Measurements from ENCODE around the gene FNDC11.

Gene FNDC11

DNA sequence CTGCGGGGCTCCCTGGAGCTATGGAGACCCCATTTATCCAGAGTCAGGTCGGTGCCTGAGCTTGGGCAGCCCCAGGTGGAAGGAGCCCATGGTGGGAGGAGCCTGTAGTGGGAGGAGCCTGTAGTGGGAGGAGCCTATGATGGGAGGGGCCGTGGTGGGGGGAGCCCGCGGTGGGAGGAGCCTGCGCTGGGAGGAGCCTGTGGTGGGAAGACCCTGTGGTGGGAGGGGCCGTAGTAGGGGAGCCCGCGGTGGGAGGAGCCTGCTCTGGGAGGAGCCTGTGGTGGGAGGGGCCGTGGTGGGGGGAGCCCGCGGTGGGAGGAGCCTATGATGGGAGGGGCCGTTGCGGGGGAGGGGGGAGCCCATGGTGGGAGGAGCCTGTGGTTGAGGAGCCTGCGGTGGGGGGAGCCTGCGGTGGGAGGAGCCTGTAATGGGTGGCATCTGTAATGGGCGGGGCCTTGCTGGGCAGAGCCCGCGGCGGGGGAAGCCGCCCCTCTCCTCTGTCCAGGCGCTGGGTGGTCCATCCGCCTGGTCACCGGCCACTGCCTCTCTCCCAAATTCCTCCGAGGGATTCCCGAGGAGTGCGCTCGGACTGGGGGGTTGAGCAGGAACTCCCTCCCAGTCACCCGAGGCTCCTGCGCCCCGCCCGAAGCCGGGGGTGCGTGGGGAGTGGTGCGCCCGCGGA, 567 bp upstream of the FNDC11 start:
- DNase-seq (ENCODE audit: low read depth in 3 of 3), result peak; percentile 80 to 89 (median 87)

DNA sequence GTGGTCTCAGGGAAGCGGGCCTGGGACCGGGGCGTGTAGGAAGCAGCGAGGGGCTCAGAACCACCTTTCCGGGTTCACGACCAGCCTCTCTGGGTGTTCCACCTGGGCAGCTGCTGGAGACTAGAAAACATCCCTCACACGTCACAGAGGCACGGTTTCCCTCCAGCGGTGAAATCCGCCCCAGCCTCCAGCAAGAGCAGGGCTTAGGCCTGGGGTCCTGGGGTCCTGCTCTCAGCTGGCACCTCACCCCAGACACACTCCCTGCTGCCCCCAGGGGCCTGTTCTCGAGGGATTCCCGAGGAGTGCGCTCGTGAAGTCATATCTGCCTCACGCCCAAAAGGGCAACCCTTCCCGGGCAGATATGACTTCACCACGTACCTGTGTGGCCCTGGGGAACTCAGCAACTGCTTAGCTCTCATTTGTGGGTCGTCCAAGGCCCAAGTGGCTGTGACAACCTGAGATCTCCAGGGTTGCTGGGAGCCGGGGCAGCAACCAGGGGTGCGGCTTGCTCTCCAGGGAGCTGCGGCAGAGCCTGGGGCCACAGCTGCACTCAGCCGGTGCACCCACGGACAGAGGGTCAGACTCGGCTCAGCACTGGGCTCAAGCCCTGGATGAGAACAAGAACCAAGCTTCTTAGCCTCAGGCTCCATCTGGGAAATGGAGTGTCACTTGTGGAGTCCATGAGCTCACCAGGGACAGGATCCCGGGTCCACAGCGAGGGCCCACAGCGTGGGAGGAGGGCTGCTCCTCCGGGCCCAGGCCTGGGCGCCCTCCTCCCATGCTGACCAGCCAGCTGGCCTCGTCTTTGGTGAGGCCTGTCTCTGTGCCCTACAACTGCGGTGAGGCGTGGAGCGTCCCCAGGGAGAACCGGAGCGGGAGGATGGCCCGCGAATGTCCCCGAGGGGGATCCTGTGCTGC, 661 bp downstream of the FNDC11 start:
- no peak for DNase-seq (ENCODE audit: low read depth in 3 of 3)

DNA sequence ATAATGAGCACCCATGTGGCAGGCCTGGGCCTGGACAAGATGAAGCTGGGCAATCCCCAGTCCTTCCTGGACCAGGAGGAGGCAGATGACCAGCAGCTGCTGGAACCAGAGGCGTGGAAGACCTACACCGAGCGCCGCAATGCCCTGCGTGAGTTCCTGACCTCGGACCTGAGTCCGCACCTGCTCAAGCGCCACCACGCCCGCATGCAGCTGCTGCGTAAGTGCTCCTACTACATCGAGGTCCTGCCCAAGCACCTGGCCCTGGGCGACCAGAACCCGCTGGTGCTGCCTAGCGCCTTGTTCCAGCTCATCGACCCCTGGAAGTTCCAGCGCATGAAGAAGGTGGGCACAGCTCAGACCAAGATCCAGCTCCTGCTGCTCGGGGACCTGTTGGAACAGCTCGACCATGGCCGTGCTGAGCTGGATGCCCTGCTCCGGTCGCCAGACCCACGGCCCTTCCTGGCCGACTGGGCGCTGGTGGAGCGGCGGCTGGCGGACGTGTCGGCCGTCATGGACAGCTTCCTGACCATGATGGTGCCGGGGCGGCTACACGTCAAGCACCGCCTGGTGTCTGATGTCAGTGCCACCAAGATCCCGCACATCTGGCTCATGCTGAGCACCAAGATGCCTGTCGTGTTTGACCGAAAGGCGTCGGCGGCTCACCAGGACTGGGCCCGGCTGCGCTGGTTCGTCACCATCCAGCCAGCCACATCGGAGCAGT, 1.9 kb downstream of the FNDC11 start:
- no peak for DNase-seq (ENCODE audit: low read depth in 3 of 3)

DNA sequence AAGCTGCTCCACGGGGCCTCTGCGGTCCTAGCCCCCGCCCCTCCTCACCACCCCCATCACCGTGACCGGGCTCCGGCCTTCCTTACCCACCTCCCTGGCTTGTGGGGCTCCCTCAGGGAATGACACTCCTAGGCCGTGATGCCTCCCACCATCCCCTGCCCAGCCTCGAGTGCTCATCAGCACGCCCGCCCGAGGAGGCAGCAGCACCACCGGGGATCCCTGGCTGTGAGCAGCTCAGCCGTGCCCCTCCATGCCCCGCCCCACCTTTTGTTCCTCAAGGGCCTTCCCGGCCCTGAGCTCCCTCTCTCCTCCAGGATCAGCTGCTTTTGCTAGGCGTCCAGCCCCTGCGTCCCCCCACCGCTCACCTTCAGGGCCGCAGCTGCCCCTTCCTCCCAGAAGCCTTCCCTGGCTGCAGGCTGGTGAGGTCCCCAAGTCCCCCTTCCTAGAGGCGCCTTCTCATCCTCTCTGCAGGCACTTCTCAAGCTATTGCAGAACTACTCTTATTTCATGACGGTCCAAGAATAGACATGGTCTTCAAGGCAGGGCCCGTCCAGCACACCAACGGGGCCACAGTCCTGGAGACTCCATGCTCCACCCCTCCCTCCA, 3.0 kb downstream of the FNDC11 start:
- no peak for DNase-seq (ENCODE audit: low read depth in 3 of 3)

DNA sequence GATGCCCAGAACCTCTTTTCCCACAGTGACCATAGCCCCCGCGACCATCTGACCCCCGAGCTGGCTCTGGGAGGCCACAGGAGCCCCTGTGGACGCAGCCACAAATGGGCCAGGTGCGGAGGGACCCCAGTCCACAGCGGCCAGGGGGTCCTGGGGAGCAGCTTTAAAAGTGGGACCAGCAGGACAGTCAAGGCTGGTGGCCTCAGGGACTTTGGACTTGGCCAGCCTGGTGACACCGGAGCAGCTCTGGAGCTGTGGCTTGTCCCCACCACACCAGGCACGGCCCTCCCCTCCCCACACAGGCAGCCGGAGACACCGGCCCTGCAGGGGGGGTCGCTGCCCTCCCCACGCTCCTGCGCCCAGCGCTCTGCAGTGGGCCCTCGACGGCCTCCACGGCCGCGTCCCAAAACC, 3.5 kb downstream of the FNDC11 start:
- DNase-seq (ENCODE audit: low read depth in 3 of 3), result no peak

DNA sequence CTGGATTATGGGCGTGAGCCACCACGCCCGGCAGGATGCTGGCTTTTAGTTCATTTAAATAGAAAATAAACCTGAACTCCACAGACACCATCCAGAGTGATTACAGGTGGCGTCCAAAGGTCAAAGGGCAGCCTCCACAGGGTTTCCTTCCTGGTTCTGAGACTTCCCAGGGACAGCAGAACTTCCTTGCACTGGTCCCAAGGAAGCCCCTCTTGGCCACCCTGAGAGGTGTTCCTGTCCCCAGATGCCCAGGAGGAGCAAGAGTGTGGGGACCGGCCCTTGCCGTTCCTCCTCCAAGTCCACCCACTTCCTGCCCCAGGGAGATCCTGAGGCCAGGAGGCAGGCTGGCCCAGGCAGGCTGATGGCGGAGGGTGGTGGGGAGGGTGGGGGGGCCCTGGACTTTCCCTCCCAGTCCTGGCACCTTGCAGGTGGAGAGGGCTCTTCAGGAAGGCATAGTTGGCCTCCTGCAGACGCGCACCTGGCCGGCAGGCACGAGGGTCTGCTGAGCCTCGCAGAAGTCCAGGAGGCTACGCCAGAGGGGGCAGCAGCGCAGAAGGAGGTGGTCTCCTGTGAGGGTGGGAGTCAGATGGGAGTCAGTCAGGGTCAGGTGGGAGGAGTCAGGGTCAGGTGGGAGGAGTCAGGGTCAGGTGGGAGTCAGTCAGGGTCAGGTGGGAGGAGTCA, 5.0 kb downstream of the FNDC11 start:
- DNase-seq (ENCODE audit: low read depth in 3 of 3), result no peak

DNA sequence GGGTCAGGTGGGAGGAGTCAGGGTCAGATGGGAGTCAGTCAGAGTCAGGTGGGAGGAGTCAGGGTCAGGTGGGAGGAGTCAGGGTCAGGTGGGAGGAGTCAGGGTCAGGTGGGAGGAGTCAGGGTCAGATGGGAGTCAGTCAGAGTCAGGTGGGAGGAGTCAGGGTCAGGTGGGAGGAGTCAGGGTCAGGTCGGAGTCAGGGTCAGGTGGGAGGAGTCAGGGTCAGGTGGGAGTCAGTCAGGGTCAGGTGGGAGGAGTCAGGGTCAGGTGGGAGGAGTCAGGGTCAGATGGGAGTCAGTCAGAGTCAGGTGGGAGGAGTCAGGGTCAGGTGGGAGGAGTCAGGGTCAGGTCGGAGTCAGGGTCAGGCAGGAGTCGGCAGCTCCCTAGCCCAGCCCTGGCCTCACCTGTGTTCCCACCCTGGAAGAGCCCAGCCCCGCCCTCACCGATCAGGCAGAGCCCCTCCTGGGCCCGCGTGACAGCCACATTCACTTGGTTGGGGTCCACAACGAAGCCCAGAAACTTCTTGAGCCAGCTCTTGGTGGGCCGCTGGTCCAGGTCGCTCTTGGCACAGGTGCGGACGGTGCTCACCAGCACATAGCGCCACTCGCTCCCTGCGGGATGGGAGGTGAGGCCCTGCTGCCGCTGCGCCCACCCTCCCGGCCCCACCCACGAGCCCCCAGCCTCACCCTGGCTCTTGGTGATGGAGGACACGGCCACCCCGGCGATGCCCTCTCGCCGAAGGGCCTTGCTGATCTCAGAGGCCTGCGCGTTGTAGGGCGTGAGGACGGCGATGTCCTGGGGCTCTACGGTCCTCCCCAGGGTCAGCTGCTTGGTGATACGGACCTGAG, 5.8 kb downstream of the FNDC11 start:
- DNase-seq (ENCODE audit: low read depth in 3 of 3), result peak in 1 of 3 donors; percentile 61

DNA sequence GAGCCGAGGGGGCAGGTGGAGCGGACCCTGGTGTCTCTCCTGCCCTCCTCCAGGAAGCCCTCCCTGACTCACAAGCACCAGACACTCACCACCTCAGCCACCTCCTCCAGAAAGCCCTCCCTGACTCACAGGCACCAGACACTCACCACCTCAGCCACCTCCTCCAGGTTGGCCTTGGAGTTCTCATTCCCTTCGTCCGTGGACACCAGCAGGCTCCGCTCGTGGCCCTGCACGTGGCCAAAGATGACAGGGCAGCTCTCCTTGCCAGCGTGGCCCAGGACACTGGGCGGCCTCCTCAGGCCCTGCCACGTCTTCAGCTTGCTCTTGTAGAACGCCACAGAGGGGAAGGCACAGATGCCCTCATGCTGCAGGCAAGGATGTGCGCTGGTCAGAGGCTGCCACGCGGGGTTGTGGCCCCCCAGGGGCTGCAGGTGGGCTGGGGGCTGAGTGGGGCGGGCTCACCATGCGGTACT, 6.4 kb downstream of the FNDC11 start:
- DNase-seq (ENCODE audit: low read depth in 3 of 3), result no peak

DNA sequence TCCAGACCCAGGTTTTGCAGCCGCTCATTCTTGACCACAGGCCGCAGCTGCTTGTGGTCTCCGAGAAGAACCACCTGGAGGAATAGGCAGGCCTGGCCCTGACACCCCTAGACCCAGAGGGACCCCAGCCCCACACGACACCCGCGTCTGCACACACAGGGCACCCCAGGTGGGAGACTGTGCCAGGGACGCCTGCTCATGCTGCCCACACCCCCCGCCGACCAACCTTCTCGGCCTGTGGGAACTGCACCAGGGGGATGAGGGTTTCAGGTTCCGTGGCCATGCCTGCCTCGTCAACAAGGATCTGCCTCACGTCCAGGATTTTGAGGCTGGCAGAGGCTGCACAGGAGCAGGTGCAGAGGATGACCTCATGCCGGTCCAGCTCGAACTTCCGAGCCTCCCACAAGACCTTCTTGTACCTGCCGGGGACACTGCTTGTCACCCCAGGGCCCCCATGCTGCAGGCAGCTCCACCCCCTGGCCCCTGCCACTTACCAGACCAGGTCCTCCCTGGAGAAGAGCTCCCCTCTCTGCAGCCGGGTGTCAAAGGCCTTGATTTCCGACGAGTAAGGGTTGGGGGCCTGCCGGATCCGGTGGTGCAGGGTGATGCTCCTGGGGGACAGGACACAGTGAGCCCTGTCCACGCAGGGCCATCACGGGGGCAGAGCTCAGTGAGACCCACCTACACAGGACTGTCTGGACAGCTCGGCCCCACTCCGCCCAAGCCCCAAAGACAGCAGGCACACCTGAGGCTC, 7.1 kb downstream of the FNDC11 start:
- no peak for DNase-seq (ENCODE audit: low read depth in 3 of 3)

DNA sequence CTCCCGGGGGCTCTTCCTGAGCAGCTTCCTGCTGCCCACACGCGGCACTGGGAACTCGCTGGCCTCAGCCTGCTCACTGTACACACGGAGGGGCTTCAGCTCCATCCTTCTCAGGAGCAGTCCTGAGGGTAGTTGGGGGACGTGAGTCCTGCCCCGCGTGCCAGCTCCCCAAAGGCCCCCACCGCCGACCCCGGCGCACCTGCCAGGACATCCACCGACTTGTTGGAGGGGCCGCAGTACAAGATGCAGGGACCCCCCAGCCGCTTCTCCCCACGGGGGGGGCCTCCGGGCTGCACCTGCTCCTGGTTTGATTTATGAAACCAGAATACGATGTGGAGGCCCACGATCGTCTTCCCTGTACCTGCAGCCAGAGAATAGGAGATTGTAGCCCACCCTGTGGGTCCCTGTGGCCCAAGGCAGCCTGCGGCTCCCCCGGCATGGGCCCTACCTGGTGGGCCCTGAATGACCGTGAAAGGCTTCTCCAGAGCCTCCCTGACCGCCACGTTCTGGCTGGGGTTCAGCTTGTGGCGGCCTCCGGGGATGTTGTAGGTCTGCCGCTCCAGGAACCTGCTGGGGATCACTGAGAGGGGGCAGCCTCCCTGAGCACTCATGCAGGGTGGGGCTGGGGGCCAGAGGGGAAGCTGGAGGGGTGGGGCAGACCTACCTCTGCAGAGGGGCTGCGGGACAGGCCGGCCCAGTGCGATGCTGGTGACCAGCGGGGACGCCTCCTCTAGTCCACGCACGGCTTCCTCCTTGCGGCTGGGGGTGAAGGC, 7.9 kb downstream of the FNDC11 start:
- DNase-seq (ENCODE audit: low read depth in 3 of 3), result no peak

DNA sequence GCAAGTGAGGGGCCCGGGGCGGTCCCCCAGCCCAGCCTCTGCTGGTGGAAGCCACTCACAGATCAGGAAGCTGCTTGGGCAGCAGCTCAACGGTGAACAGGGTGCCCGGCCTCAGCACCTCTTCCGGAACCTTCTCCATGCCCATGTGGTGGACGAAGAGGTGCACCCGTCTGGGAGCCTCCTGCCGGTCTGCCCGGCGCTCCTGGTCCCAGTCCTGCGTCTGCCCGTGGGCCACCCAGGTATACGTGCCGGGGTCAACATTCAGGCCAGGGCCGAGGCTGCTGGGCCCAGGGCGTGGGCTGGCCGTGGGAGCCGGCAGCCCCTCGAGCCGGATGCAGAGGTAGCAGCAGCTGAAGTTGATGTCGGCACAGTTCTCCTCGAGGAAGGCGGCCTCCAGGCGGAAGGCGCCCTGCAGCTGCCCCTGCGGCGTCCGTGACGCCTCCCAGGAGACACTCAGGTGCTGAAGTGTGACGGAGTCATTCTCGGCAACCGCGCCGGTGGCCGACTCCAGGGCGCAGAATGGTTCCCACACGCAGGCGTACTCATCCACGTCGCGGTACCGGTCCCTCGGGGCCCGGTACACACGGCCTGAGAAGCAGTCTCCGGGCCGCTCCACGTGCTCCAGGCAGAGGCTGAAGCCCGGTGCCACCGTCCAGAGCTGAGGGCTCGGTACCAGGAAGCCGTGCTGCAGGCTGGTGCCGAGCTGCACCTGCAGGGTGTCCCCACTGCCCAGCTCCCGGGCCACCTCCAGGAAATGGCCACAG, 8.7 kb downstream of the FNDC11 start:
- no peak for DNase-seq (ENCODE audit: low read depth in 3 of 3)

DNA sequence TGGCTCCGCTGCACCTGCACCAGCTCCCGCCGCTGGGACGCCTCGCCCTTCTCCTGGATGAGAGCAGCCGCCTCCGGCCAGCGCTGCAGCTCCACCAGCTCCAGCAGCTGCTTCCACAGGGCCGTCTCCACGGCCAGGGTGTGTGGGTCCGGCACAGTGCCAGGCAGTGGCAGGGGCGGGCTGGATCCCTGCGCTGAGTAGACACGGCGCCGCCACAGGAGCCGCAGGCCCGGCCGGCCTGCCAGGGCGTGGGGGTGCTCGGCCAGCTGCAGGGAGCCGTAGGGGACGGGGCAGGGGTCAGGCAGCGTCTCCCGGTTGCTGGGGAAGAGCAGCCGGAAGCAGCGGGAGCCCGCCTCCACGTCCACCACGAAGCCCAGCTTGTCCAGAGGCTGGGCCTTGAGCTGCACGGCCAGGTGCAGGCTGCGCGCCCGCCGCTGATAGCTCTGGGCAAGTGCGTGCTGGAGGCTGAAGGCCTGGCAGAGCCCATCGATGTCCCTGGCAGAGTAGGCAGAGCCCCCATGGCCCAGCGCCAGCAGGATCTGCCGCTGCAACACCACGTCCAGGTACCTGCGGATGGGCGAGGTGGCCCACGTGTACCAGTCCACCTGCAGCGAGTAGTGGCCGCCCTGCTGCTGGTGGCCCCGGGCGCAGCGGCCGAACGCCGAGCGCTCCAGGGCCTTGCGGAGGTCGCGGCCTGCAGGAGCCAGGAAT, 9.4 kb downstream of the FNDC11 start:
- no peak for DNase-seq (ENCODE audit: low read depth in 3 of 3)

DNA sequence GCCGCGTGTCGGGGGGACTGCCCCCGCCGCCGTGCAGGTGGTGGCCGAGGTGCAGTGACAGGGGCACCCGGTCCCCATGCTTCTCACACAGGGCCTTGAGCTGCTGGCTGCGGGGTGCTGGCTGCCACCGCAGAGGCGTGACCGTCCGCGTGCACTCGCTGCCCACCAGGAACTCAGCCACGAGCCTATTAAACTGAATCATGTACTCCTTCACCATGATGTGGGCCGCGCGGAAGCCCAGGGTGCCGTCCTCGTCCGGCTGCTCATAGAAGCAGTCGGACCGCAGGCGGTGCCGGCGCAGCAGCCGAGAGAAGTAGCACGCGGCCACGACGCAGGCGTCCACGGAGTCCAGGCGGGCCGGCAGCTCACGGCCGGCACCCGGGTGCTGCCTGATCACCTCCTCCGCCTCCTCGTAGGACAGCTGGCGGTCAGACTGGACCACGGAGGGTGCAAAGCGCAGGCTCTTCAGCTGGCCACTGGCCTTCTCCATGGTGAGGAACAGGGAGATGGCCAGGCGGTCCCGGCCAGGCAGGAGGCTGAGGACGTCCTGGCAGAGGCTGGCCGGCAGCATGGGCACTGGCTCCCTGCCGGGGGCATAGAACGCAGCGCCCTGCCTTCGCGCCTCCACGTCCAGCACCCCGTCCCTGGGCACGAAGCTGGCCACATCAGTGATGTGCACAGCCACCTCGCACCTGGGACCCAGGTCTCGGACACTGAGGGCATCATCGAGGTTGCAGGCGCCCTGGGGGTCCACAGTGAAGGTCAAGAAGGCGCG, 10.3 kb downstream of the FNDC11 start:
- DNase-seq (ENCODE audit: low read depth in 3 of 3), result no peak

DNA sequence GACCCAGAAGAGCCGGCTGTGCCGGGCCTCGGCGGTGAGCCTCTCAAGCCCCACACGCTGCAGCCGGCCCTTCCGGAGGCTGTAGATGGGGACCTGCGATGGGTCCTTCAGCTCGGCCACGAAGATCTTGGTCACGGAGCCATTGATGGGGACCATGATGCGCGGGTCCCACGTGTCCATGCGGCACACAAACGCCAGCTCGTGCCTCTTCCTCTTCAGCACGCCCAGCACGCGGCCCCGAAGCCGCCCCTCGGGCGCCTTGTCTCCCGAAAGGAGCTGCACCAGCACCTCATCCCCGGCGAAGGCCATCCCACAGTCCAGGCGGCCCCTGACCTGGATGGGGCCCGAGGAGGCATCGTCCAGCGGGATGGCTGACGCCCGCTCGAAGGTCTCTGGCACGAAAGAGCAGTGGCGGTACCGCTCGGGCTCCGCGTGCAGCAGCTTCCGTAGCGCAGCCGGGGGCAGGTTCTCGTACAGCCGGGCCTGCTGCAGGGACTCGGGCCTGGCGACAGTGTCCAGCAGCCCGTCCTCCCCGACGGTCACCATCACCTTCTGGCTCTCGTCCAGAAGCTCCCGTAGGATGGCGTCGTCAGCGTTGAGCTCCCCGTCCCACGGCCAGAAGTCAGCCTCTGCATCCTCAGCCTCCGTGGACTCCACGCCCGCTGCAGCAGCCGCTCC, 11.2 kb downstream of the FNDC11 start:
- DNase-seq (ENCODE audit: low read depth in 3 of 3), result no peak

DNA sequence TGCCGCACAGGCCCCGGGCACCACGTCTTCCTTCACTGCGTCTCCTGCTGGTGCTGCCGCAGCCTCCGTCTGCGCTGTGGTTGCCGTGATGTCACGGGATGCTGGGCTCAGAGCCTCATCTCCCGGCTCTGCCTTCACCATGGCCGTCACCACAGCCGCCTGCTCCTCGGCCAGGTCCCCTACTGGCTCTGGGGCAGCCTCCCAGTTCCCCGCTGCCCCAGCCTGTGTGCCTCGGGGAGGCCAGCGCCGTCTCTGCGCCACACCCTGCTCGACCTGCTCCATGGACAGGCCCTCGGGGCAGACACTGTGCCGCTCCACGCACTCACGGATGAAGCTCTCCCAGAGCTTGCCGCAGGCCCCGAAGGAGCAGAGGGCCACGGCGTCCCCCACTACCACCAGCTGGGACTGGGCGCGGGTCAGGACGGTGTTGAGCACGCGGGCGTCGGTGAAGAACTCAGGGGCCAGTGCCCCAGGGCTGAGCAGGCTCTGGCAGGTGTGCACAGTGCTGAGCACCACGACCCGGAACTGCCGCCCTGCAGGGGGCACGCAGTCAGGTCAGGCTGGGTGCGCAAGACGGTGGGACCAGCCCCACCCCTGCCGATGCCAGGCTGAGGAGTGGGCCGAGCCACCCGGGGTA, 11.9 kb downstream of the FNDC11 start:
- DNase-seq (ENCODE audit: low read depth in 3 of 3), result no peak

All from stimulated activated CD4-positive, alpha-beta T cell treated with anti-CD3 and anti-CD28 coated beads, TNF-alpha, amount 100 ng/mL, for 48 hours (primary cell).